Measurements from ENCODE around the gene ATG5. TPM values are rescaled to one million over a fixed set of nuclear protein-coding genes. Genes with fewer than 3 reads are reported as not detected.

Gene ATG5
- total RNA-seq, 1 experiment from 2014 or later: 35.1 TPM

- no TSS peak for BruUV-seq (replicated peaks)
- H3K4me3 Mint-ChIP-seq (ENCODE audit: low read depth, unreplicated experiment): no peak overlapping the region
- intact Hi-C loops (cut with micrococcal nuclease; ENCODE audit: unreplicated experiment): loop anchor here (10.0 kb wide), 1 partner anchor 575 kb away; no protein-coding TSS in a partner anchor
- H3K9me3 Mint-ChIP-seq (ENCODE audit: low read depth, unreplicated experiment): no peaks in the 10 kb centered on the region
- H3K36me3 Mint-ChIP-seq (ENCODE audit: insufficient read depth, unreplicated experiment): peaks cover 24% of the 10 kb centered on the region
- TF ChIP-seq, protein P1, sequence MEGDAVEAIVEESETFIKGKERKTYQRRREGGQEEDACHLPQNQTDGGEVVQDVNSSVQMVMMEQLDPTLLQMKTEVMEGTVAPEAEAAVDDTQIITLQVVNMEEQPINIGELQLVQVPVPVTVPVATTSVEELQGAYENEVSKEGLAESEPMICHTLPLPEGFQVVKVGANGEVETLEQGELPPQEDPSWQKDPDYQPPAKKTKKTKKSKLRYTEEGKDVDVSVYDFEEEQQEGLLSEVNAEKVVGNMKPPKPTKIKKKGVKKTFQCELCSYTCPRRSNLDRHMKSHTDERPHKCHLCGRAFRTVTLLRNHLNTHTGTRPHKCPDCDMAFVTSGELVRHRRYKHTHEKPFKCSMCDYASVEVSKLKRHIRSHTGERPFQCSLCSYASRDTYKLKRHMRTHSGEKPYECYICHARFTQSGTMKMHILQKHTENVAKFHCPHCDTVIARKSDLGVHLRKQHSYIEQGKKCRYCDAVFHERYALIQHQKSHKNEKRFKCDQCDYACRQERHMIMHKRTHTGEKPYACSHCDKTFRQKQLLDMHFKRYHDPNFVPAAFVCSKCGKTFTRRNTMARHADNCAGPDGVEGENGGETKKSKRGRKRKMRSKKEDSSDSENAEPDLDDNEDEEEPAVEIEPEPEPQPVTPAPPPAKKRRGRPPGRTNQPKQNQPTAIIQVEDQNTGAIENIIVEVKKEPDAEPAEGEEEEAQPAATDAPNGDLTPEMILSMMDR (IDR thresholded peaks at IDR 0.05; ENCODE audit: unreplicated experiment): no peak
- CTCF ChIA-PET: interaction anchor here (0.6 kb wide), 1 partner anchor 23 kb away, joined by 3 read pairs; no protein-coding TSS in a partner anchor
- H3K27ac Mint-ChIP-seq (ENCODE audit: unreplicated experiment): no peak overlapping the region
- H3K4me1 Mint-ChIP-seq (ENCODE audit: low read depth, unreplicated experiment): peaks cover 33% of the 10 kb centered on the region
- DNase-seq: no peak
- no peaks in the 10 kb centered on the region for H3K27me3 Mint-ChIP-seq (ENCODE audit: unreplicated experiment)
Measured at GRCh38 chr6:106309766-106310373, 15.7 kb downstream of the ATG5 start.

- H3K27ac Mint-ChIP-seq (ENCODE audit: unreplicated experiment): no peak overlapping the region
- H3K4me1 Mint-ChIP-seq (ENCODE audit: low read depth, unreplicated experiment): peaks cover 40% of the 10 kb centered on the region
- CTCF ChIA-PET: no interaction called here
- TF ChIP-seq, protein P1 (IDR thresholded peaks at IDR 0.05; ENCODE audit: unreplicated experiment): no peak
- peaks cover 24% of the 10 kb centered on the region for H3K36me3 Mint-ChIP-seq (ENCODE audit: insufficient read depth, unreplicated experiment)
- no TSS peak for BruUV-seq (replicated peaks)
- H3K27me3 Mint-ChIP-seq (ENCODE audit: unreplicated experiment): no peaks in the 10 kb centered on the region
- DNase-seq: no peak
- no peak overlapping the region for H3K4me3 Mint-ChIP-seq (ENCODE audit: low read depth, unreplicated experiment)
- intact Hi-C loops (cut with micrococcal nuclease; ENCODE audit: unreplicated experiment): loop anchor here (10.0 kb wide), 1 partner anchor 574 kb away; no protein-coding TSS in a partner anchor
- no peaks in the 10 kb centered on the region for H3K9me3 Mint-ChIP-seq (ENCODE audit: low read depth, unreplicated experiment)
Measured at GRCh38 chr6:106308985-106309384, 16.6 kb downstream of the ATG5 start.

DNA sequence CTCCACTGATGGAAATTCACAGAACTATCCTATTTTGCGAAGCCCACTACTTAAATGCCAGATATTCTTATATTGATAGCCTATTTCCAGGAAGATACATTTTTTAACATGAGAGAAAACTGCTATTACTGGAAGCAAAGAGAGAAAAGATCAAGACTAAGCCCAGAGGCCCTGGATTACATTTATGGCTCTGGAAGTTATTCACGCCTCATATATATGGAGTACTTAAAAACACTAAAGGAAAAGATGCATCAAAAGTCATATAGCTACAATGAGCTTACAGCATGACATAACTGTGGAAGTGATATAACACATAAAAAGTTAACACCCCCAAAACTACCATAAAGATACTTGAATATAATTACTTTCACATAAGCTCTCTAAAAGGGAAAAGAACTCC, 19.8 kb downstream of the ATG5 start:
- CTCF ChIA-PET: interaction anchor here (0.6 kb wide), 1 partner anchor 771 kb away, joined by 3 read pairs; no protein-coding TSS in a partner anchor
- Mint-ChIP-seq H3K9me3 (ENCODE audit: low read depth, unreplicated experiment) (no peaks in the 10 kb centered on the region), H3K36me3 (ENCODE audit: insufficient read depth, unreplicated experiment) (peaks cover 9% of the 10 kb centered on the region), H3K4me3 (ENCODE audit: low read depth, unreplicated experiment) (no peak overlapping the region), H3K27ac (ENCODE audit: unreplicated experiment) (no peak overlapping the region), H3K27me3 (ENCODE audit: unreplicated experiment) (no peaks in the 10 kb centered on the region), H3K4me1 (ENCODE audit: low read depth, unreplicated experiment) (peaks cover 14% of the 10 kb centered on the region)
- TF ChIP-seq, protein P1 (IDR thresholded peaks at IDR 0.05; ENCODE audit: unreplicated experiment): no peak
- intact Hi-C loops (cut with micrococcal nuclease; ENCODE audit: unreplicated experiment): loop anchor here (10.0 kb wide), 1 partner anchor 571 kb away; no protein-coding TSS in a partner anchor
- no peak for DNase-seq
- no TSS peak for BruUV-seq (replicated peaks)

GRCh38 chr6:106300944-106301343, 24.6 kb downstream of the ATG5 start:
- BruUV-seq (replicated peaks): no TSS peak
- H3K4me1 Mint-ChIP-seq (ENCODE audit: low read depth, unreplicated experiment): peaks cover 7% of the 10 kb centered on the region
- intact Hi-C loops (cut with micrococcal nuclease; ENCODE audit: unreplicated experiment): loop anchor here (1.0 to 10.0 kb wide), 5 partner anchors 54 to 870 kb away; no protein-coding TSS in a partner anchor
- DNase-seq: no peak
- H3K4me3 Mint-ChIP-seq (ENCODE audit: low read depth, unreplicated experiment): no peak overlapping the region
- H3K9me3 Mint-ChIP-seq (ENCODE audit: low read depth, unreplicated experiment): no peaks in the 10 kb centered on the region
- H3K36me3 Mint-ChIP-seq (ENCODE audit: insufficient read depth, unreplicated experiment): no peaks in the 10 kb centered on the region
- no peak overlapping the region for H3K27ac Mint-ChIP-seq (ENCODE audit: unreplicated experiment)
- TF ChIP-seq, protein P1 (IDR thresholded peaks at IDR 0.05; ENCODE audit: unreplicated experiment): no peak
- CTCF ChIA-PET: no interaction called here
- no peaks in the 10 kb centered on the region for H3K27me3 Mint-ChIP-seq (ENCODE audit: unreplicated experiment)

Data from Calu3 (cell line).